ENCODE data around the gene CBX5. TPM values are rescaled to one million over a fixed set of nuclear protein-coding genes. Genes with fewer than 3 reads are reported as not detected.

Gene CBX5
- total and polyA plus RNA-seq, 9 of the 15 experiments (the other 6 are each of a cell fraction or from before 2014, with no cell fraction given), result 32.6 to 102 (median 59.2) TPM

- TF ChIP-seq STAT5B (CRISPR knock-in tag; IDR thresholded peaks at IDR 0.05) (no peak), TAF15 (IDR thresholded peaks at IDR 0.05; ENCODE audit: low read depth, low read length) (no peak), NONO (IDR thresholded peaks at IDR 0.05; ENCODE audit: low read depth in 2 of 2, low read length in 1 of 2) (0 out of 4 replicates have a peak, but pooled peaks of 1 of the 2 experiments have one; percentile 46), ARID3B (CRISPR knock-in tag; IDR thresholded peaks at IDR 0.05; ENCODE audit: borderline replicate concordance) (no peak), ARID4B (CRISPR knock-in tag; IDR thresholded peaks at IDR 0.05) (no peak), THAP12 (CRISPR knock-in tag; IDR thresholded peaks at IDR 0.05) (no peak), MAFK (IDR thresholded peaks at IDR 0.05; ENCODE audit: low read length) (no peak), MNT (conservative IDR thresholded peaks at IDR 0.05) (peak; percentile 38 to 65; a peak in 2 of 4 replicates), MEIS2 (IDR thresholded peaks at IDR 0.05; ENCODE audit: partially characterized antibody) (peak; percentile 37), E2F1 (CRISPR knock-in tag; IDR thresholded peaks at IDR 0.05) (no peak), MIER1 (IDR thresholded peaks at IDR 0.05; ENCODE audit: low read depth) (no peak), ESRRB (CRISPR knock-in tag; IDR thresholded peaks at IDR 0.05; ENCODE audit: borderline replicate concordance) (no peak), ZNF561 (CRISPR knock-in tag; conservative IDR thresholded peaks at IDR 0.05) (no peak), BACH1 (tag; IDR thresholded peaks at IDR 0.05) (no peak)
These were observed 6.4 kb upstream of the CBX5 start (continued) for GRCh38 chr12:54286042-54287030.
